Measurements from ENCODE around the gene SLC5A8.
"Not testable (repeated sequence)": the region's sequence is repeated elsewhere in the genome, so short reads cannot be mapped to it uniquely, and the experiment has no call there.

The SLC5A8 gene

GRCh38 chr12:101168001-101168400 lies 42.0 kb downstream of the SLC5A8 start:
- DNase-seq = no peak

DNA sequence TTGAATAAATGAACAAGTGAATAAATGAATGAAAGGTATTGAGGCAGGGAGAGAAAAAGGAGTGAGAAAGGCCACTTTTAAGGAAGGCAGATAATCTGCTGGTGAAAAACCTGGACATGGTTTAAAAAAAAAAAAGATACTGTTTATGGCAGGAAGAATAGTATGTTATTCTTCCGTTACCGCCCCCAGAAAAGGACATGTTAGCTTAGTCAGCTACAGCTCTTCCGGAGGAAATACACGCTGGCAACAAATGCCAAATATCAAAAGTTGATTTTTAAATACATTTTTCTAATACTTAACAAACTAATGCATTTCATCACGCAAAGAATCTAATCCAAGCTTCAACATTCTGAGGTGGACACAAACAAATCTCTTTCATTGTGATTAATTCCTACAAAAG lies 43.2 kb downstream of the SLC5A8 start:
- DNase-seq = no peak

GRCh38 chr12:101165319-101165718 lies 44.7 kb downstream of the SLC5A8 start:
- DNase-seq = no peak

- not testable (repeated sequence) for DNase-seq
These were observed 64.1 kb downstream of the SLC5A8 start for GRCh38 chr12:101145777-101146431.

DNA sequence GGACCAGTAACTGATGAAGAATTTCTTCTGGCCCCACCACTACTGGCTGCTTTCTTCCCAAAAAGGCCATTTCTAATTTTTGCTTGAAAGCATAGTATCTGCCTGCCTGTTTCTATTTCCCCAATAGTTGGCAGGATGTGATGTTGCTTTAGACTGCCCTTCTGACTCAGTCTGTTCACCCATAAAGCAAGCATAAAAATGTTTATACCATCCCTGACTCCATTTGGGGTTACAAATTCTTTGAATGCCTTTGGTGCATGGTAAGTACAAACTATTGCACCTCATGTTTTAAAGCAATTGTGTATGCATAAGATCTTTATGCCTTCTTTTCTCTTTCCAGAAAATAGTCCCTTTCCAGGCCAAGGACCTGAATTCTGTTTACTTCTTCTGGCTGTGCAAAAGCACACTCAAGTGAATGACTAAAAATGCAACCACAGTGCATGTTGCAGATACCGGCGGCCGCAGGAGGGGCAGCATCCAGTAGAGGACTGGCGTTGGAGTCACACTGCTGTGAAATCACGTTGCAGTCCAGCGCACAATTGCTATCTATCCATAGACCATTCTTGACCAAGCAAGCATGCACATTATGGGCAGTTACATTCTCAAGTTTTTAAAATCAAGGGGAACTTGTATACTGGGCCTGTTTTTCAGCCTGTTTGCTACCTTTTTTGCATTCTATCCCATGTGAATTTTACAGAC lies 82.4 kb downstream of the SLC5A8 start:
- DNase-seq = no peak

- DNase-seq = no peak
These were observed 92.2 kb downstream of the SLC5A8 start for GRCh38 chr12:101117842-101118241.

DNA sequence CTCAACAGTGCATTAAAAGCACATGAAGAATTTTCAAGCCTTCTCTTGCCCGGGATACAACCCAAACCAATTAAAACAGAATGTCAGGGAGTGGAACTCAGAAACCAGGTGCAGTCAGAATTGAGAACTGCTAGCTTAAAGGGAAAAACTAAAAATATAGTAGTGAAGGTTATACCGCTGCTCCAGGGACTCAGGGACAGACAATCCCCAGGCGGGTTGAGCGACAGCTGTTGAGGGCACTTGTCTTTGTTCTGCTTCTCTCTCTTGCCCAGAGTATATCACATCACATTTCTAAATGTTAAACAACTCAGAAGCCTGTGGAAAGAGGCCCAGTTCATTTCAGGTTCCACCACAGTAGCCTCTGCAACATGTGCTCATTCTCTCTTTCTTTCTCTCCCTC lies 93.1 kb downstream of the SLC5A8 start:
- no peak for DNase-seq

GRCh38 chr12:101115326-101115725 lies 94.7 kb downstream of the SLC5A8 start:
- DNase-seq = no peak

GRCh38 chr12:101111441-101111840 lies 98.6 kb downstream of the SLC5A8 start:
- no peak for DNase-seq

DNA sequence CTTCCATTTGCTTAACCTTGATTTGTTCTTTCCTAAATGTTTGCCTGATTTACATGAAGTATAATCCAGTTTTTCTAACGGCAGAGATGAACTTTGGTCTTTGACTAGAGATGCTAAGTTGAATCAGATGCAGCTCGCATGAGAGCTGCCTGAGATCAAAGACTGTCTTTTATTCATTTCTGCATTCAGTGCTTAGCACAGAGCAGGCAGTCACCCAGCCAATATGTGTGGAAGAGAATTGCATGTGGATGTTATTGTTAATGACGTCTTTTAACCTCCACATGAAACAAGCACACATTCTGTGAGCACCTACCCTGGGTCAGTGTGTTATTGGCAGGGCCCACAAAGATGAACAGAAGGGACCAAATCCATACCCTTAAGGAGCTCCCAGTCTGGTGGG lies 99.2 kb downstream of the SLC5A8 start:
- DNase-seq = no peak

GRCh38 chr12:101108130-101108529 lies 101.9 kb downstream of the SLC5A8 start:
- DNase-seq = no peak

DNA sequence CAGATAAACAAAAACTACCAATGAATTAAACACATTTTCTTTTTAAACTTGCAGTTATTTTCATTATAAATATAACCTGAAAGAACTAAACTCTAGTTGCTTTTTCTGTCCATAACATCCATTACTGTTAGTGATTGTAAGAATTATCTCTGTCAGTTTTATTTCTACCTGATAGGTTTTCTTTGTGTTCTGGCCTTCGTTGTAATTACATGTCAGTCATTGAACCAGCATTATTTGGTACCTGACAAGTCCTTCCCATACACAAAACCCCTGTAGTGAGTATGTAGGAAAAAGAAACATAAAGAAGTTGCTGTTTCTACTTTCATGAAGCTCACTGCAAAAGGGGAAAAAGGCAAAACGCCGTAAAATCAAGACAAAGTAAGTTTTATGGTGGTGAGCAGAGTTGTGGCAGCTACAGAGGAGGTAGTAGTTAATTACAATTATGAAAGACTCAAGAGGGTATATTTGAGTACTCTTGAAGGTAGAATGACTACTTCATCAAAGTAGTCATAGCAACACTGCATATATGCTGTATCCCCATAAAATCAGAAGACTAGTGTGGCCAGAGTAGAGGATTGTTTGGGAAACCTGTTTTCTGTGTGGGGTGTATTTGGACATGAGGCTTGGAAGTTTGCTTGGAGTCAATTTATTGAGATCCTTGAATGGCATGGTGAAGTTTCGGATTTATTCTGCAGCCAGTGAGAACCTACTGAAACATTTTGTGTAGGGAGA lies 102.8 kb downstream of the SLC5A8 start:
- no peak for DNase-seq
